ENCODE measurements around the gene NOS3. TPM values are rescaled to one million over a fixed set of nuclear protein-coding genes. Genes with fewer than 3 reads are reported as not detected.

Gene NOS3
- total and polyA plus RNA-seq, 2 experiments from 2014 or later, result 2.6 to 6.1 TPM

DNA sequence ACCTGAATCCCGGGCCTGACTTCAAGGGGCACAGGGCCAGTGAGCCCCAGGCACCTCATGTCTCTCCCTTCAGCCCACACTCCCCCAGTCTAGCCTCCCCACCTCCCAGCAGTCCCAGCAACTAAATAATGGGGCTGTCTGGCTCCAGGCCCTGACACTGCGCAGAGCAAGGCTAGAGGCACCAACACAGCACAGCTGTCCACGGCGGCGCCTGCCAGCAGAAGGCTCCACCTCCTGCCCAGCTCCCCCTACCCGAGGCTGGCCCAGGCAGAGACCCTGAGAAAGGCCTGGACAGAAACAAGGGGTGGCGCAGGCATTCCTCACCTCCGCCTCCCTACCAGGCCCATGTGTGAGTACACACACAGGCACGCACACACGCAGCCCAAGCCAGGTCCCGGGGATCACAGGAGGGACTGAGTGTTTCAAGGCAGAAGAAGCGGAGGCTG is 18.8 kb upstream of the NOS3 start (continued):
- no peak for TF ChIP-seq CREB1 (CRISPR knock-in tag; IDR thresholded peaks at IDR 0.05; ENCODE audit: low read depth)
- no peak for TF ChIP-seq POLR2AphosphoS5 (IDR thresholded peaks at IDR 0.05; ENCODE audit: low read depth)
- TF ChIP-seq EZH2 (IDR thresholded peaks at IDR 0.05; ENCODE audit: low read depth, unreplicated experiment), result no peak
- no peak for TF ChIP-seq EZH2phosphoT487 (IDR thresholded peaks at IDR 0.05; ENCODE audit: unreplicated experiment)
- TF ChIP-seq CTCF (conservative IDR thresholded peaks at IDR 0.05; ENCODE audit: low read depth in 2 of 2), result no peak
- no peak for TF ChIP-seq ZNF114 (CRISPR knock-in tag; IDR thresholded peaks at IDR 0.05)
- no peak for TF ChIP-seq STAT1 (IDR thresholded peaks at IDR 0.05; ENCODE audit: unreplicated experiment)
- no peak for TF ChIP-seq ZNF331 (CRISPR knock-in tag; IDR thresholded peaks at IDR 0.05; ENCODE audit: low read depth)

DNA sequence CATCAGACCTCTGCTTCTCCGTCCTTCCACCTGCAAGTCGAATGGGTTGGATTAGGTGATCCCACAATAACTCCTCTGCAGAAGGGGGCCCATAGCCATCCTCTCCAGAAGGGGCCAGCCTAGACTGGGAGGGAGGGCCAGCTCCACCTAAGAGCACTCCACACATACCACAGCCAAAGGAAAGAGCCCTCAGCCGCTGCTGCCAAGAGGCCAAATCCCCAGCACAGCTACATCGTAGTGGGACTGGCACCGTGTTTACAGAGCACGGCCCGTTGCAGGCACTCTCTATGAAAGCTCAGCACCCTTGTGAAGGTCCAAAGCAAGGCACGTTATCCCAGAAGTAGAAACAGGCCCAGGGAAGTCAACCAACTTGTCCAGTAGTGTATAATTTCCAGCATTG is 18.1 kb upstream of the NOS3 start:
- H2AFZ ChIP-seq, result no peak overlapping the region
- DNase-seq (ENCODE audit: low spot score) (no peak), ATAC-seq (no peak)
- Mint-ChIP-seq H3K9me3 (peaks cover 3% of the 10 kb centered on the region; the same call in 1 of the 3 replicates), H3K4me1 (peaks cover 59% of the 10 kb centered on the region), H3K27ac (no peak overlapping the region), H3K27me3 (ENCODE audit: insufficient read depth, low read depth, poor library complexity) (peaks cover 41% of the 10 kb centered on the region), H3K36me3 (ENCODE audit: low read depth) (no peaks in the 10 kb centered on the region), H3K4me3 (no peak overlapping the region; the same call in 2 of the 3 replicates)
- H3K27me3 ChIP-seq (ENCODE audit: insufficient read depth), result peaks cover 31% of the 10 kb centered on the region
- H3F3A ChIP-seq (replicated peaks; ENCODE audit: low read depth), result no peaks in the 10 kb centered on the region
- H3K79me2 ChIP-seq (replicated peaks; ENCODE audit: insufficient read depth), result no peaks in the 10 kb centered on the region
- H3K4me2 ChIP-seq, result no peak overlapping the region
- H3K4me3 ChIP-seq, result no peak overlapping the region
- H3K4me1 ChIP-seq (ENCODE audit: insufficient read depth), result peaks cover 40% of the 10 kb centered on the region
- H4K20me1 ChIP-seq (replicated peaks; ENCODE audit: insufficient read depth), result no peaks in the 10 kb centered on the region
- no peak overlapping the region for H3K27ac ChIP-seq (ENCODE audit: low read depth)
- H3K36me3 ChIP-seq (ENCODE audit: insufficient read depth), result no peaks in the 10 kb centered on the region
- no peaks in the 10 kb centered on the region for H3K9me2 ChIP-seq (ENCODE audit: insufficient read depth)
- TF ChIP-seq ZNF331 (CRISPR knock-in tag; IDR thresholded peaks at IDR 0.05; ENCODE audit: low read depth) (no peak), ZNF114 (CRISPR knock-in tag; IDR thresholded peaks at IDR 0.05) (no peak), EZH2 (IDR thresholded peaks at IDR 0.05; ENCODE audit: low read depth, unreplicated experiment) (no peak), ZNF462 (CRISPR knock-in tag; IDR thresholded peaks at IDR 0.05) (no peak), JUNB (IDR thresholded peaks at IDR 0.05; ENCODE audit: unreplicated experiment) (no peak), REST (IDR thresholded peaks at IDR 0.05; ENCODE audit: unreplicated experiment) (no peak)
- TF ChIP-seq, protein P1, sequence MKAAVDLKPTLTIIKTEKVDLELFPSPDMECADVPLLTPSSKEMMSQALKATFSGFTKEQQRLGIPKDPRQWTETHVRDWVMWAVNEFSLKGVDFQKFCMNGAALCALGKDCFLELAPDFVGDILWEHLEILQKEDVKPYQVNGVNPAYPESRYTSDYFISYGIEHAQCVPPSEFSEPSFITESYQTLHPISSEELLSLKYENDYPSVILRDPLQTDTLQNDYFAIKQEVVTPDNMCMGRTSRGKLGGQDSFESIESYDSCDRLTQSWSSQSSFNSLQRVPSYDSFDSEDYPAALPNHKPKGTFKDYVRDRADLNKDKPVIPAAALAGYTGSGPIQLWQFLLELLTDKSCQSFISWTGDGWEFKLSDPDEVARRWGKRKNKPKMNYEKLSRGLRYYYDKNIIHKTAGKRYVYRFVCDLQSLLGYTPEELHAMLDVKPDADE (IDR thresholded peaks at IDR 0.05), result no peak

Data from GM23338 (cell line).